Bronchial epithelial cell (primary cell): ENCODE data around the gene RAB15. TPM values are rescaled to one million over a fixed set of nuclear protein-coding genes. Genes with fewer than 3 reads are reported as not detected.

Source experiments
- DNase-seq: peaks from one replicate; pipeline ENCODE4 v3.0.0-alpha.2; 2010; ENCODE audit warnings: low read depth
- FAIRE-seq: peaks from 2 replicates; lab custom pipeline; 2011; peaks lifted over from hg19 to GRCh38; lab: Jason Lieb, UNC
- H3K27me3 ChIP-seq: 2 replicates; pipeline ENCODE4 v1.5.1; 2011; ENCODE audit warnings: low read length; ENCODE audit not compliant: control insufficient read depth, insufficient read depth
- H3K36me3 ChIP-seq: 2 replicates; pipeline ENCODE4 v1.5.1; 2011; ENCODE audit warnings: low read length; ENCODE audit not compliant: control insufficient read depth, insufficient read depth
- H3K4me3 ChIP-seq: 2 replicates; pipeline ENCODE4 v1.5.1; 2011; ENCODE audit warnings: mild to moderate bottlenecking, low read depth, low read length, control low read depth
- total RNA-seq: library from RNA; depleted of rRNA; stranded (reverse); fragments of >200 nt; gene quantifications from 2 replicates; pipeline ENCODE4 v1.2.1, GENCODE V29; 2014
- TF ChIP-seq, protein P1 (sequence below): IDR thresholded peaks from 2 replicates; pipeline ENCODE4 v1.5.1; 2011; ENCODE audit warnings: mild to moderate bottlenecking, moderate library complexity, low read length, control low read depth, inconsistent platforms; ENCODE audit not compliant: insufficient read depth, severe bottlenecking

The RAB15 gene
- total RNA-seq, 1 donor from 2014 or later = not detected

DNA sequence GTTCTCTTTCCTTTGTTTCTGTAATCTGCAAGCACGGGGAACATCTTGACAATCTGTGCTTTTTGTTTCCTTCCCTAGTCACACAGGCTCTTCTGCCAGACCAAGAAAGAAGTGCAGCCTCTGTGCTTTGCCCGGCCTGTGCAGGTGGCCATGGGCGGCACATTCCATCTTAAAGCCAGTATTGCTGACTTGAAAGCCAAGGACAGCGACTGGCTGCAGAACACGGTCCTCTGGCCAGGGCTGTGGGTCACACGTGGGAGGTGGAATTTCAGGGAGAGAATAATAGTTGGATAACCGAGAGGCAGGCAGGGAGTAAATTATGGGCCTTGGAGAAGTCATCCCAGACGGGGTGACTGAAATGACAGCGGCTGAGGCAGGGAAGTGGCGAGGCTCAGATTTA, 39.4 kb upstream of the RAB15 start:
- Histone ChIP-seq H3K27me3 (no peaks in the 10 kb centered on the region), H3K36me3 (peaks cover 8% of the 10 kb centered on the region), H3K4me3 (no peak overlapping the region)
- DNase-seq (no peak), FAIRE-seq (no peak)
- TF ChIP-seq, protein P1, sequence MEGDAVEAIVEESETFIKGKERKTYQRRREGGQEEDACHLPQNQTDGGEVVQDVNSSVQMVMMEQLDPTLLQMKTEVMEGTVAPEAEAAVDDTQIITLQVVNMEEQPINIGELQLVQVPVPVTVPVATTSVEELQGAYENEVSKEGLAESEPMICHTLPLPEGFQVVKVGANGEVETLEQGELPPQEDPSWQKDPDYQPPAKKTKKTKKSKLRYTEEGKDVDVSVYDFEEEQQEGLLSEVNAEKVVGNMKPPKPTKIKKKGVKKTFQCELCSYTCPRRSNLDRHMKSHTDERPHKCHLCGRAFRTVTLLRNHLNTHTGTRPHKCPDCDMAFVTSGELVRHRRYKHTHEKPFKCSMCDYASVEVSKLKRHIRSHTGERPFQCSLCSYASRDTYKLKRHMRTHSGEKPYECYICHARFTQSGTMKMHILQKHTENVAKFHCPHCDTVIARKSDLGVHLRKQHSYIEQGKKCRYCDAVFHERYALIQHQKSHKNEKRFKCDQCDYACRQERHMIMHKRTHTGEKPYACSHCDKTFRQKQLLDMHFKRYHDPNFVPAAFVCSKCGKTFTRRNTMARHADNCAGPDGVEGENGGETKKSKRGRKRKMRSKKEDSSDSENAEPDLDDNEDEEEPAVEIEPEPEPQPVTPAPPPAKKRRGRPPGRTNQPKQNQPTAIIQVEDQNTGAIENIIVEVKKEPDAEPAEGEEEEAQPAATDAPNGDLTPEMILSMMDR = no peak

- TF ChIP-seq, protein P1 = no peak
- no peak overlapping the region for H3K4me3 ChIP-seq
- H3K36me3 ChIP-seq = peaks cover 6% of the 10 kb centered on the region
- no peak for DNase-seq
- FAIRE-seq = peak; percentile 86
- no peaks in the 10 kb centered on the region for H3K27me3 ChIP-seq
Measured at GRCh38 chr14:65010211-65010931, 38.2 kb upstream of the RAB15 start.

DNA sequence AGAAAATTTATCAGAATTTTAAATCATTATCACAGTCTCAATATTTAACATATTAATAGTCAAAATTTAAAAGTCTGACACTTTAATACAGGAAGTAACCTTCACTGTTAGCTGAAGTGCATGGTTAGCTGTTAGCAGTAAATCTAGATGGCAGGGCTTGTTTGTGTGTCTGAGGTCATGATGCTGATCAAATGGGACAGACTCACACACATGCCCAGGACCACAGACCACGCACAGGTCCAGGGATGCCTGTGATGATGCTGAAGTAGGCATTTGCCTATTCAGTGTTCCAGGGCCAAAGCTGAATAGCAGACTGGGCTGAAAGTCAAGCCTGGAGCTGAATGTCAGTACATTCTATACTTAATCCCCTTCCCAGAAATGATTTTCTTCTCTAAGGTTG, 35.1 kb upstream of the RAB15 start:
- TF ChIP-seq, protein P1 = no peak
- H3K36me3 ChIP-seq = peaks cover 6% of the 10 kb centered on the region
- DNase-seq = no peak
- FAIRE-seq = no peak
- H3K4me3 ChIP-seq = no peak overlapping the region
- H3K27me3 ChIP-seq = no peaks in the 10 kb centered on the region

- peaks cover 6% of the 10 kb centered on the region for H3K36me3 ChIP-seq
- TF ChIP-seq, protein P1 = no peak
- DNase-seq (no peak), FAIRE-seq (no peak)
- no peaks in the 10 kb centered on the region for H3K27me3 ChIP-seq
- H3K4me3 ChIP-seq = no peak overlapping the region
Measured at GRCh38 chr14:65006261-65006721, 34.2 kb upstream of the RAB15 start.

DNA sequence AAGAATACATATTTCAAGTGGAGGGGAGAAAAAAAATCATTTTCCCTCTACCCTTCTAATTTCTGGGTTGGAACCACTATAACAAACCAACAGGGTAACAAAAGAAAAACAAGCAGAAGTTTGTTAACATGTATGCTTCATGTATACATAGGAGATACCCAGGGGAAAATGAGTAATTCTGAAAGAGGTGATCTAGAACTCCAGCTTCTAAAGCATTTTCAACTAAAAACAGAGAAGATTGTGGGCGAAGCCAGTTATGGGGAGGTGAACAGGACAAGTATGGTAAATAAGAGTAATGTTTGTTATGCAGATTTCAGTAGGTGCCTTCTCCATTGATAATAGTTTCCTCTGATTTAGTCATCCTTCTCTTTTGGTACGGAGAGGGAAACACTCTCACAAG, 31.3 kb upstream of the RAB15 start:
- Histone ChIP-seq H3K4me3 (no peak overlapping the region), H3K36me3 (no peaks in the 10 kb centered on the region), H3K27me3 (no peaks in the 10 kb centered on the region)
- FAIRE-seq (no peak), DNase-seq (no peak)
- TF ChIP-seq, protein P1 = no peak

DNA sequence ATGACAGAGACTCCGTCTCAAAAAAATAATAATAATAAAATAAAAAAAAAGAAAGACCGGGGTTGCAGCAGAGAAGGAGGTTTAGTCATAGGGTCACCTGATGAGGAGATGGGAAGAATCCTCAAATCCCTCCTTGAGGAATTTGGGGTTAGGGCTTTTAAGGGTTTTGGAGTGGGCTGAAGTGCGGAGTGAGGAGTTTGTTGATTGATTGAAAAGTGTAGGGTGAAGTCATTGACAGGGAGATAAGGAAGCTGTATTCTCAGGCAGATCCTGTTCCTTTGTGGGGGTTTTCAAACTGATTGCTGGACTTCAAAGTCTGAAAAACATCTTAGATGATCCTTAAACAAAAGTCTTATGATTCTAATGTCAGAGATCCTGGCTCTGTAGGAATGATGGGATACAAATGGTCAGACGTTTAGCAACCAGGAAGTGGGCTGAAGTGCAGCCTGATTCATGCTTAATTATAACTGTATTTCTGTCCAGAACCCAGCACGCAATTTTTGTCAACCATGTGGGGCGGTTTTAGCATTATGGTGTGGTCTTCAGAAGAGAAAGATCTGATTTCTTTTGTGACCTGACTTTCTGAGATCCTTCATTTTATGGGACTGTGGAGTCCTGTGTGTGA, 30.6 kb upstream of the RAB15 start:
- no peak for FAIRE-seq
- Histone ChIP-seq H3K36me3 (no peaks in the 10 kb centered on the region), H3K27me3 (no peaks in the 10 kb centered on the region), H3K4me3 (no peak overlapping the region)
- no peak for DNase-seq
- TF ChIP-seq, protein P1 = no peak
